ENCODE results near the gene INHA. TPM values are rescaled to one million over a fixed set of nuclear protein-coding genes. Genes with fewer than 3 reads are reported as not detected.

INHA gene
- total and polyA plus RNA-seq, 2 donors (not counting 1 experiment from before 2014, with no cell fraction given): not detected

- ATAC-seq (ENCODE audit: low read depth) (no peak), DNase-seq (no peak)
- no peaks in the 10 kb centered on the region for H4K20me1 ChIP-seq (ENCODE audit: control insufficient read depth, insufficient read depth, low read length, poor library complexity, severe bottlenecking)
- no peak within 1 kb of the TSS for H3K27ac Mint-ChIP-seq
- CTCF ChIA-PET: interaction anchor here (0.6 to 1.1 kb wide), 2 partner anchors 11 to 540 kb away, joined by 3 to 4 read pairs; no protein-coding TSS in a partner anchor
- peak within 1 kb of the TSS; percentile 65 for H2AFZ ChIP-seq (ENCODE audit: insufficient read depth, low read depth, low read length, poor library complexity, severe bottlenecking)
- no peaks in the 10 kb centered on the region for H3K79me2 ChIP-seq (ENCODE audit: control insufficient read depth, insufficient read depth, low read length)
- H3K9me3 ChIP-seq (ENCODE audit: control extremely low read depth in 1 of 3, control insufficient read depth in 2 of 3, insufficient read depth in 1 of 3, low read length in 2 of 3): peaks cover 0 to 4% (median 0%) of the 10 kb centered on the region in 3 donors
- WGBS (ENCODE audit: insufficient coverage): 9% methylated on average over 38 of the region's 42 CpGs
- H3K27me3 Mint-ChIP-seq: peaks cover 57% of the 10 kb centered on the region
- H3K4me3 ChIP-seq (ENCODE audit: control extremely low read depth in 1 of 5, extremely low read depth in 1 of 5, insufficient read depth in 1 of 5, low read depth in 2 of 5, low read length in 4 of 5): peak within 1 kb of the TSS in 3 of 5 experiments; percentile 30 to 46 (median 37)
- peaks cover 4 to 12% of the 10 kb centered on the region in 2 donors for H3K4me1 ChIP-seq (ENCODE audit: control insufficient read depth in 2 of 2, insufficient read depth in 2 of 2, low read length in 2 of 2)
- H3K9ac ChIP-seq (ENCODE audit: low read length): peak within 1 kb of the TSS; percentile 39
- no peak within 1 kb of the TSS for H3K27ac ChIP-seq (ENCODE audit: low read length in 2 of 2)
- intact Hi-C loops (cut with micrococcal nuclease): no loop called here
- TF ChIP-seq CTCF (IDR thresholded peaks at IDR 0.05): no peak
- no peak for TF ChIP-seq EZH2 (IDR thresholded peaks at IDR 0.05; ENCODE audit: borderline replicate concordance, insufficient read depth, low read depth, low read length, poor library complexity, severe bottlenecking)
- H3K9me3 Mint-ChIP-seq (ENCODE audit: insufficient read depth): no peaks in the 10 kb centered on the region
- H3K4me1 Mint-ChIP-seq: peaks cover 6% of the 10 kb centered on the region
- H3K36me3 ChIP-seq (replicated peaks in 1 of 2; ENCODE audit: control extremely low read depth in 1 of 2, control insufficient read depth in 1 of 2, extremely low read depth in 1 of 2, insufficient read depth in 2 of 2, low read length in 1 of 2): no peaks in the 10 kb centered on the region
- peaks cover 0 to 33% (median 18%) of the 10 kb centered on the region in 4 experiments for H3K27me3 ChIP-seq (replicated peaks in 1 of 4; ENCODE audit: control extremely low read depth in 1 of 4, control insufficient read depth in 3 of 4, insufficient read depth in 4 of 4, low read length in 3 of 4)
- POLR2A ChIA-PET: no interaction called here
- peak within 1 kb of the TSS; percentile 79 for H3K4me2 ChIP-seq (replicated peaks; ENCODE audit: low read depth, low read length, poor library complexity, severe bottlenecking)
- peak within 1 kb of the TSS; percentile 66 for H3K4me3 Mint-ChIP-seq
Measured at GRCh38 chr2:219571311-219572236, 536 bp upstream of the INHA start, which contains the start of gene OBSL1. TSS of gene OBSL1 (minus strand) at chr2:219571539. CDS start at chr2:219571232, 307 bp downstream.

DNA sequence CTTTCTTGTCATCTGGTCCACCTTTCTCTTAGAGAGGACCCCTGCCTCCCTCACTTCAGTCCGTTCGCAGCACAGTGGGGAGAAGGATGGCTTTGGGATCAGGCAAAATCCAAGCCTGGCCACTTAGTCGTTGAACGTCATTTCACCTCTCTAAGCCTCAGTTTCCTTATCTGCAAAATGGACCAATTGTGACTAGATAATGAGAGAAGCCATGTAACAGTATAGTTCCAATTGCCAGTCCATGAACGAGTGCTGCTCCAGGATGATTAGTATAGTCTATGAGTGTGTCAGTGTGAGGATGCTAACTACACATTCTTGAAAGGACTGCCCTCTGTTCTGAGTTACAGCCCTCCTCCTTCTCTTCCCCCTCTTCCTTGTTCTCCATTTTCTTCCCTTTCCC lies 1.1 kb downstream of the INHA start:
- Histone ChIP-seq H3K27me3 (replicated peaks in 1 of 4; ENCODE audit: control extremely low read depth in 1 of 4, control insufficient read depth in 3 of 4, insufficient read depth in 4 of 4, low read length in 3 of 4) (peaks cover 0 to 43% (median 18%) of the 10 kb centered on the region in 4 experiments), H3K4me2 (replicated peaks; ENCODE audit: low read depth, low read length, poor library complexity, severe bottlenecking) (no peak overlapping the region), H3K4me1 (ENCODE audit: control insufficient read depth in 2 of 2, insufficient read depth in 2 of 2, low read length in 2 of 2) (peaks cover 4 to 12% of the 10 kb centered on the region in 2 donors), H2AFZ (ENCODE audit: insufficient read depth, low read depth, low read length, poor library complexity, severe bottlenecking) (no peak overlapping the region), H3K27ac (ENCODE audit: low read length in 2 of 2) (no peak overlapping the region), H3K9me3 (ENCODE audit: control extremely low read depth in 1 of 3, control insufficient read depth in 2 of 3, insufficient read depth in 1 of 3, low read length in 2 of 3) (peaks cover 0 to 4% (median 0%) of the 10 kb centered on the region in 3 donors), H3K79me2 (ENCODE audit: control insufficient read depth, insufficient read depth, low read length) (no peaks in the 10 kb centered on the region), H3K36me3 (replicated peaks in 1 of 2; ENCODE audit: control extremely low read depth in 1 of 2, control insufficient read depth in 1 of 2, extremely low read depth in 1 of 2, insufficient read depth in 2 of 2, low read length in 1 of 2) (no peaks in the 10 kb centered on the region), H3K4me3 (ENCODE audit: control extremely low read depth in 1 of 5, extremely low read depth in 1 of 5, insufficient read depth in 1 of 5, low read depth in 2 of 5, low read length in 4 of 5) (no peak overlapping the region), H4K20me1 (ENCODE audit: control insufficient read depth, insufficient read depth, low read length, poor library complexity, severe bottlenecking) (no peaks in the 10 kb centered on the region), H3K9ac (ENCODE audit: low read length) (no peak overlapping the region)
- ChIA-PET CTCF (no interaction called here), POLR2A (no interaction called here)
- Mint-ChIP-seq H3K27me3 (peaks cover 54% of the 10 kb centered on the region), H3K4me1 (peaks cover 6% of the 10 kb centered on the region), H3K27ac (no peak overlapping the region), H3K4me3 (peak overlapping the region; percentile 19), H3K9me3 (ENCODE audit: insufficient read depth) (no peaks in the 10 kb centered on the region)
- no peak for ATAC-seq (ENCODE audit: low read depth)
- TF ChIP-seq CTCF (IDR thresholded peaks at IDR 0.05): no peak
- no peak for TF ChIP-seq EZH2 (IDR thresholded peaks at IDR 0.05; ENCODE audit: borderline replicate concordance, insufficient read depth, low read depth, low read length, poor library complexity, severe bottlenecking)
- intact Hi-C loops (cut with micrococcal nuclease): no loop called here
- WGBS (ENCODE audit: insufficient coverage): 100% methylated on average over 2 of the region's 5 CpGs
- no peak for DNase-seq

Data from B cell (primary cell).